ENCODE results near the gene PIGT.

DNA sequence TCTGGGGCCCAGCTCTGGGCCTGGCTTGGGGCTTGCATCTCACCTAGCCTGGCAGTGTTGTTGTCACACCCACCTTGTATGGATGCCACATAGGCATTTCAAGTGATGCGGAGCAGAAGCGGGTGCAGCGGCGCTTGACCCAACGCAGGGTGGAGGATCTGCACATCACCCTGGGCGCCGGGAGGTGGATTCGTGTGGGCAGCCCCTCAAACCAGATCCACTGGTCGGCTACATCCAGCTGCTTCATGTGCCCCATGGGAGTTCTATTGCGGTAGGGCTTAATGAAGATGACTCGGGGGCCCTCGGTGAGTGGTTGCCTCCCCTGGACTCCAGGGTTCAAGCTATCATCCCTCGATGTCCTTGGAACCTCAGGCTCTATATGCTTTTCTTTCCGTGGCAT is 41.0 kb upstream of the PIGT start:
- TF ChIP-seq ZNF8 (CRISPR knock-in tag; IDR thresholded peaks at IDR 0.05) (no peak), BACH2 (CRISPR knock-in tag; IDR thresholded peaks at IDR 0.05; ENCODE audit: borderline replicate concordance) (no peak), OSR1 (CRISPR knock-in tag; IDR thresholded peaks at IDR 0.05) (no peak), ZFP3 (CRISPR knock-in tag; IDR thresholded peaks at IDR 0.05) (no peak), ZNF565 (CRISPR knock-in tag; conservative IDR thresholded peaks at IDR 0.05; ENCODE audit: low read depth) (no peak), TCF4 (CRISPR knock-in tag; IDR thresholded peaks at IDR 0.05; ENCODE audit: borderline replicate concordance) (no peak), ZNF70 (CRISPR knock-in tag; IDR thresholded peaks at IDR 0.05) (no peak), ARNTL (CRISPR knock-in tag; IDR thresholded peaks at IDR 0.05; ENCODE audit: borderline replicate concordance, low read depth) (no peak), CSDC2 (CRISPR knock-in tag; IDR thresholded peaks at IDR 0.05) (no peak), ZC3H10 (CRISPR knock-in tag; IDR thresholded peaks at IDR 0.05) (no peak), GLIS3 (CRISPR knock-in tag; IDR thresholded peaks at IDR 0.05) (no peak)
- TF ChIP-seq, protein P1, sequence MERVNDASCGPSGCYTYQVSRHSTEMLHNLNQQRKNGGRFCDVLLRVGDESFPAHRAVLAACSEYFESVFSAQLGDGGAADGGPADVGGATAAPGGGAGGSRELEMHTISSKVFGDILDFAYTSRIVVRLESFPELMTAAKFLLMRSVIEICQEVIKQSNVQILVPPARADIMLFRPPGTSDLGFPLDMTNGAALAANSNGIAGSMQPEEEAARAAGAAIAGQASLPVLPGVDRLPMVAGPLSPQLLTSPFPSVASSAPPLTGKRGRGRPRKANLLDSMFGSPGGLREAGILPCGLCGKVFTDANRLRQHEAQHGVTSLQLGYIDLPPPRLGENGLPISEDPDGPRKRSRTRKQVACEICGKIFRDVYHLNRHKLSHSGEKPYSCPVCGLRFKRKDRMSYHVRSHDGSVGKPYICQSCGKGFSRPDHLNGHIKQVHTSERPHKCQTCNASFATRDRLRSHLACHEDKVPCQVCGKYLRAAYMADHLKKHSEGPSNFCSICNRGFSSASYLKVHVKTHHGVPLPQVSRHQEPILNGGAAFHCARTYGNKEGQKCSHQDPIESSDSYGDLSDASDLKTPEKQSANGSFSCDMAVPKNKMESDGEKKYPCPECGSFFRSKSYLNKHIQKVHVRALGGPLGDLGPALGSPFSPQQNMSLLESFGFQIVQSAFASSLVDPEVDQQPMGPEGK (CRISPR knock-in tag; IDR thresholded peaks at IDR 0.05; ENCODE audit: borderline replicate concordance) = no peak
- TF ChIP-seq, protein P2, sequence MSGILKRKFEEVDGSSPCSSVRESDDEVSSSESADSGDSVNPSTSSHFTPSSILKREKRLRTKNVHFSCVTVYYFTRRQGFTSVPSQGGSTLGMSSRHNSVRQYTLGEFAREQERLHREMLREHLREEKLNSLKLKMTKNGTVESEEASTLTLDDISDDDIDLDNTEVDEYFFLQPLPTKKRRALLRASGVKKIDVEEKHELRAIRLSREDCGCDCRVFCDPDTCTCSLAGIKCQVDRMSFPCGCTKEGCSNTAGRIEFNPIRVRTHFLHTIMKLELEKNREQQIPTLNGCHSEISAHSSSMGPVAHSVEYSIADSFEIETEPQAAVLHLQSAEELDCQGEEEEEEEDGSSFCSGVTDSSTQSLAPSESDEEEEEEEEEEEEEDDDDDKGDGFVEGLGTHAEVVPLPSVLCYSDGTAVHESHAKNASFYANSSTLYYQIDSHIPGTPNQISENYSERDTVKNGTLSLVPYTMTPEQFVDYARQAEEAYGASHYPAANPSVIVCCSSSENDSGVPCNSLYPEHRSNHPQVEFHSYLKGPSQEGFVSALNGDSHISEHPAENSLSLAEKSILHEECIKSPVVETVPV (CRISPR knock-in tag; IDR thresholded peaks at IDR 0.05) = no peak
- TF ChIP-seq, protein P3, sequence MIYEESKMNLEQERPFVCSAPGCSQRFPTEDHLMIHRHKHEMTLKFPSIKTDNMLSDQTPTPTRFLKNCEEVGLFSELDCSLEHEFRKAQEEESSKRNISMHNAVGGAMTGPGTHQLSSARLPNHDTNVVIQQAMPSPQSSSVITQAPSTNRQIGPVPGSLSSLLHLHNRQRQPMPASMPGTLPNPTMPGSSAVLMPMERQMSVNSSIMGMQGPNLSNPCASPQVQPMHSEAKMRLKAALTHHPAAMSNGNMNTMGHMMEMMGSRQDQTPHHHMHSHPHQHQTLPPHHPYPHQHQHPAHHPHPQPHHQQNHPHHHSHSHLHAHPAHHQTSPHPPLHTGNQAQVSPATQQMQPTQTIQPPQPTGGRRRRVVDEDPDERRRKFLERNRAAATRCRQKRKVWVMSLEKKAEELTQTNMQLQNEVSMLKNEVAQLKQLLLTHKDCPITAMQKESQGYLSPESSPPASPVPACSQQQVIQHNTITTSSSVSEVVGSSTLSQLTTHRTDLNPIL (CRISPR knock-in tag; IDR thresholded peaks at IDR 0.05; ENCODE audit: low read depth) = no peak

All from SK-N-SH treated with all-trans-retinoic acid at 6 μM for 48 hours (cell line).